Erythroblast (primary cell): ENCODE data around the gene CENPF.
A peak's percentile ranks its signal among the peaks of the same experiment; 100 is the strongest.
"Not testable (repeated sequence)": the region's sequence is repeated elsewhere in the genome, so short reads cannot be mapped to it uniquely, and the experiment has no call there.

Experiments
- DNase-seq, 2 experiments: peaks; one replicate each; lab custom pipeline; 2025; lab: John Stamatoyannopoulos, UW
- GATA1 ChIP-seq: IDR thresholded peaks from 2 replicates; pipeline ENCODE4 v1.6.1; 2011; ENCODE audit warnings: low read depth, mild to moderate bottlenecking, control low read depth, low read length, moderate library complexity
- POLR2A ChIP-seq: IDR thresholded peaks from 2 replicates; pipeline ENCODE4 v1.6.1; 2011; ENCODE audit warnings: mild to moderate bottlenecking, low read length

Gene CENPF

DNA sequence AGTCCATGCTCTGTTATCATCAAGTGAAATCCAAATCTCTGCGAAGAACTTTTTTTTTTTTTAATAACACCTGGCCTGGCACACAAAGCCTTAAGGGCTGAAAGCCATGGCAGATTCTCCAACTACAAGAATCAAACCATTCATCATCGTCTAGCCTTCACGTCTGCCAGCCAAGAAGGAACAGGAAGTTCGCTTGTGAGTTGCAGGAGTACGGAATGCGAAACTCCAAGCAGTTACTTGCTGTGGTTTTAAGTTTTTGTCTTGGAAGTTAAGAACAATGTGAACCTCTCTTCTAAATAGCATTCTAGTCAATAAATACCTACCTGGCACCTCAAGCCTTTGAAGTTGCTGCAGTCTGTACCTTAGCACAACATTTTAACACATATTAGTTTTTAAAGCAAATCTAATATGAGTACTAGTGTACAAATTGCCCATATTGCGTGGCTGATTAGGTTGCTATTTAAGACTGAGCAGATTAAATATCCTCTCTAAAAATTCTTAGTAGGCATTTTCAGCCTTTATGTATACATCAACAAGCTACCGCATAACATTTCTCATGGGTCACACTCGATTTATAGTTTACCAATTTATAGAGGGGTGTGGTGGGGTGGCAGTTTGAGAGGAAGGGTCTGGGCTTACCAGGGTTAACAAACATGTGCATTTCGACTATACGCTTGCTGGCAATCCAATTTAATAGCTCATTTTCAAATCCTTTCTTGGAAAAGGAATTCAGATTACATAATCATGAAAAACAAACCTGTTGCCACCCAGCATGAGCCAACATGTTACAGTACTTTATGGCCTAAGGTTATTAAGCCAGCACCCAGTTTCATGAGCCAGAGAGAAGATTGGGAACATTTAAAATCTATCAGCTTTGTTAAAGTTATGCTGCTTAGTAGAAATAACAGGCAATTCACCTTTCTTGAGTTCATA, 29.3 kb upstream of the CENPF start:
- no peak for DNase-seq
- TF ChIP-seq GATA1 (no peak), POLR2A (no peak)

DNA sequence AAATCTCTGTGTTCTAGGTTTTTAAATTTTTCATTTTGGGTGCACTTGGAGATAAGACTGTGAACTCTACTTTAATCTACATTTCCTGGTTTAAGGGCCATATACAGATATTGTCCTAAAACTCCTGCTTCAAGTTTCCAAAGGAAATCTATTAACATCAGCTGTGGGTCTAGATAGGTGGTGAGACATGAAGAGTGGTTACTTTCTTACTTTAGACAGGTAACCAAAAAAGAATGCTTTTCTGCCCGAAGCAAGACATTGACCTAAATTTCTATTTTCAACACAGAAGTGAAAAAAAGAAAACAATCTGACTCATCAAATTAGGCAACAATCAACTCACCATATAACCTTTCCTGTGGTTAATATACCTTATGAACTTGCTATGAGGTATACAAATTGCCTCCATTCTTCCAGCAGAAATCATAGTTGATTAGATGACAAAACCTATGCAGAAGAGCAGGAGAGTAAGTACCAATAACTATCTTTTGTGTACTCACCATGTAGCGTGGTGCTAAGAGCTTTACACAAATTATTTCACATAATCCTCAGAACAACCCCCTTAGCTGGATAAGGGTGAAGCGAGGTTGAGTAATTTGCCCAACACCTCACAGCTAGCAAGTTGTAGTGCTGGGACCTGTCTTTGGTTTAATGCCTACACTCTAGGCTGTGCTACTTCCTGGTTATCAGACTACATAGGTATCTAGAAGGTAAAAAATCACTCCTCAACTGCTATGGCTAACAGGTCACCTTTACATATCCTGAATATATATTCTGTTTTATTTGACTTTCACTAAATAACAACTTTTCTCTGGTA, 28.2 kb upstream of the CENPF start:
- TF ChIP-seq POLR2A (no peak), GATA1 (no peak)
- no peak for DNase-seq

DNA sequence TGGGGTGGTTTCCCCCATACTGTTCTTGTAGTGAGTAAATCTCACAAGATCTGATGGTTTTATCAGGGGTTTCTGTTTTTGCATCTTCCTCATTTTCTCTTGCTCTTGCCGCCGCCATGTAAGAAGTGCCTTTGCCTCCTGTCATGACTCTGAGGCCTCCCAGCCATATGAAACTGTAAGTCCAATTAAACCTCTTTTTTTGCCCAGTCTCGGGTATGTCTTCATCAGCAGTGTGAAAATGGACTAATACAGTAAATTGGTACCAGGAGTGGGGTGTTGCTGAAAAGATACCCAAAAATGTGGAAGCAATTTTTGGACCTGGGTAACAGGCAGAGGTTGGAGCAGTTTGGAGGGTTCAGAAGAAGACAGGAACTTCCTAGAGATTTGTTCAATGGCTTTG, 26.9 kb upstream of the CENPF start:
- DNase-seq, result not testable (repeated sequence)

DNA sequence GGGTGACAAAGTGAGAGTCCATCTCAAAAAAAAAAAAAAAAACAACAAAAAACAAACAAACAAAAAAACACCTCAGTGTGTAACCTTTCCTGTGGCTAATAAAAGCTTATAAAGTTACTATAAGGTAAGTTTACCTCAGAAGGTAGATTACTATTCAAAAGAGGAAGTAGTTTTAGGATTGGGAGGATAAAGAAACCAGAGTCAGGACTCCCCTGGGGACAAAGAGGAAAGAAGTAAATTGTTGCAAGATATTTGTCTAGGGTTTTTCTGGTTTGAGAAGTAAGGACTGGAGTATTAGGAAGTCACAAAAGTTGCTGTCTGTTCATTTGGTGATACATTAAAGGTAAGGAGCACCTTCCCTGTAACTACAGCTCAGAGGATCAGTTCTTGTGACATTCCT, 23.8 kb upstream of the CENPF start:
- DNase-seq, result no peak
- no peak for TF ChIP-seq POLR2A
- no peak for TF ChIP-seq GATA1

DNA sequence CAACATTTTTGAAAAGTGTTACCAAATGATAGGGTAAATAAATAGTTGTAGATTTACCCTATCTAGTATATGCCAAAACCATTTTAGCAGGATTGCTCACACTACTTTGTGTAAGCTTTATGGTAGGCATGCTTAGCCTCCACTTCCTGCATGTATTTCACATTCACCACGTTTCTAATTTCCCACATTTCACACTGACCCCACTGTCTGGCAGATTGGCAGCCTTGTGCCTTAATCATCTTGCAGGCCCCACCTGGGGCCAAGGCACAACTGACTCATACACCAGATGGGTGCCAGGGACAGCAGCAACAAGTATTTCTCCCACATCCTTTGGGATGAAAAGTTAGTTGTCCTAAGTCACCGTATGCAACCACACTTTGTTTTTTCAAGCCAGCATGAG, 21.2 kb upstream of the CENPF start:
- TF ChIP-seq POLR2A (no peak), GATA1 (no peak)
- DNase-seq, result no peak

DNA sequence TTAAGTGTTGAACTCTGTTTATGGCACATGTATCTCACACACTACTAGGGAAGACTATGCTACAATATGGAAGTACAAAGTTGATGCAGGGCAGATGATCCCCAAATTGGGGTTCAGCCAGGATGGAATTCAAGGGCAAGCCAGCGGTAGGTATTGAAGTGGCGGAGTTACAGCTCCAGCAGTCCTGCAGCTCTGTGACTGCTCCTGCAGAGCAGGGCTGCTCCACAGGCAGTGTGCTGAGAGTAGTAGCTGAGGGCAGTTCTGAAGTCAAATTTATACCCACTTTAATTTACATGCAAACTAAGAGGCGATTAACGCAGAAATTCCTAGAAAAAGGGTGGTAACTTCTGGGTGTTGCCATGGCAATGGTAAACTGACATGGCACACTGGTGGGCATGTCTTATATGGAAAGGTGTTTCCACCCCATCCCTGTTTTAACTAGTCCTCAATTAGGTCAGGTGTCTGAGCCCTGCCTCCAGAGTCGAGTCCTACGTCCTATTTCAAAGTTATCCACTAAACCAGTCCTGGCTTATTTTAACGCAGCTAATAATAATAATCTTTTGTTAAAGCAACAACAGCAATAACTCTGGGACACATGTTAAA, 20.6 kb upstream of the CENPF start:
- TF ChIP-seq GATA1 (no peak), POLR2A (no peak)
- no peak for DNase-seq

DNA sequence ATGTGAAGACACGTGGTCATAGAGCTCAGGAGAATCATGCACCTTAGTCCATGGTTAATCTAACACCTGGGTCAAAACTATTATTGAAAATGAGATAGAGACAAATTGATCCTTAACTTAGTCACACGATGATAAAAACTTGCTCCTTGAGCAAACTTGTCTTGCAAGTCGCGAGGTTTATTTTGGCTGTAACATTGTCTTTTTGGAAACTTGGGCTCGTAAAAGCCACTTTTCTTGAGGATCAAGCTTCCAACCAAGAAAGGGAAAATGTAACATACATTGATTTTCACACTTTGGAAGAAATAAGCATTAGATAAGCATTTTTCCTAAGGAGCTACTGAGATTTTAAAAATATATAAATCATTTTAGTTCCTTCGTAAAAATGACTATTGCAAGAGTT, 19.9 kb upstream of the CENPF start:
- TF ChIP-seq POLR2A (no peak), GATA1 (no peak)
- DNase-seq, result no peak

DNA sequence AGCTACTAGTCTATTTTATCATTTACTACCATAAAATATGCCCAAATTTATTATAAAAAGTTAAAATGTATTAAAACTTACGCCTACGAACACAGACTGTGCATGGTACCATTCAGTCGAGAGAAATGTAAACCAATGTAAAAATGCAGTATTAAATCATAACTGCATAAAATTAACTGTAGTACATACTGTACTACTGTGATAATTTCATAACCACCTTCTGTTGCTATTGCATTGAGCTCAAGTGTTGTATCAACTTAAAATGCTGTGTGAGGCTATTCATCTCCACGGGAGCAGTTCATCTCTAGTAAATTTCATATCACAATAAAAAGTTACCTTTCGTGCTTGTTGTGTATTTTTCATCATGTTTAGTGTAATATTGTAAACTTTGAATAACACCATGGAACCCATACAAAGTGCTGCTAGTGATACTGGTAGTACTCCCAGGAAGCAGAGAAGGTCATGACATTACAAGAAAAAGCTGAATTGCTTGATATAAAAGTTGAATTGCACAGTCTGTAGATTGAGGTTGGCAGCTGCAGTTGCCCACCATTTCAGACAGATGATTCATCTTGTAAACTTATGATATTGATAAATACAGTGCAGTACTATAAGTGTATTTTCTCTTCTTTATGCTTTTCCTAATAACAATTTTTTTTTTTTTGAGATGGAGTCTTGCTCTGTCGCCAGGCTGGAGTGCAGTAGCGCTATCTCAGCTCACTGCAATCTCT, 19.0 kb upstream of the CENPF start:
- TF ChIP-seq GATA1 (no peak), POLR2A (no peak)
- no peak for DNase-seq

DNA sequence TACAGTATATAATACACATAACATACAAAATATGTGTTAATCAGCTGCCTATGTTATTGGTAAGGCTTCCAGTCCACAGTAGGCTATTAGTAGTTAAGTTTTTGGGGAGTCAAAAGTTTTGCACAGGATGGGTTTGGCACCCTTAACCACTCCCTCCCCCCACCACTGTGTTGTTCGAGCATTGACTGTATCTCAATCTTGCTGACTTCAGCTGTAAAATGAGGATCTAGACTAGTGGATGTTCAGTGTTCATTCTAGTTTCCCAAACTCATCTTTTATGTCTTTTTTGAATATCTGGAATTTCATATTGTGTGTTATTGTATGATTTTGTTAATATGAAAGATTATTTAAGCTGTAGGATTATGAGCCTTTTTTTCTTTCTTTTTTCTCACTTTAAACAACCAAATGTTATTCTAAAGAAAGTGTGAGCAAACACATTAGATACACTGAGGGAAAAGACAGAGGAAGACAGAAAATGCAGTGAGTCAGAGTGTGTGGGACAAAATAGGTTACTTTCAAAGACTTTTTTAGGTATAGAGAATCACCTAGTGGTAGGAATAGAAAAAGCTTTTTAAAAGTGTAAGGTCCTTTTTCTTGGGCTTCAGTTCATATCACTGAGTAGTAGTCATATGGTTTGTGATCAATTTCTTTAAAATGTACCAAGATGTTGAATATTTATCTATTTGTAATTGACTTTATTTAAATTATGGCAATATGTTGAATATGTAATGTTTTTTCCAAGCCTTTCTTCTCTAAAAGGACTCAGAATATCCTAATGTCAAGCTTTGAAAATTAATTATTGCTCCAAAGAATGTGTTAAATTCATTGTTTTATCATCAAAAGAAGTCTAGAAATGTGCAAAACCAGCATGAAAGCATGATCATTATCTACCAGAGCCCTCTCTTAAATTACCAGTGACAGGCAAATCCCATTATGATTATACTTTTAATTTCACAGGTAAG, 17.9 kb upstream of the CENPF start:
- DNase-seq, result peak in 1 of 2 experiments; percentile 14
- TF ChIP-seq POLR2A (no peak), GATA1 (no peak)

DNA sequence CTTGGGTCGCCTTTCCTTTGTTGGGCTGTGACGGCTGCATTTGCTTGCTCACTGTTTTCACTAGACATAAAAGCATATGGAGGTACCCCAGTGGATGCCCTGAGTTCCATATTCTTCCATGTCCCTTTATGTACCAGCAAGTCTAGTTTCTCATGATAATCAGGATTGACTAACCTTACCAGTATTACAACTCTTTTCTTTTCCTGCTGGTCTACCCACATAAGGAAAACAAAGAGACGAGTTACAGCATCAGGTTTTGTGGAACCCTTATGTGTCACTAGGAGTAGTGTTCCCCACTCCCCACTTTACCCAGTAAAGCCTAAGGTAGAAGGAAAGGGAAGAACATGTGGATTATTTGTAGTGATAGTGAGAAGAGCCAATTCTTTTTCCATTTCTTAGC, 16.4 kb upstream of the CENPF start:
- TF ChIP-seq POLR2A, result no peak
- no peak for TF ChIP-seq GATA1
- DNase-seq, result no peak

DNA sequence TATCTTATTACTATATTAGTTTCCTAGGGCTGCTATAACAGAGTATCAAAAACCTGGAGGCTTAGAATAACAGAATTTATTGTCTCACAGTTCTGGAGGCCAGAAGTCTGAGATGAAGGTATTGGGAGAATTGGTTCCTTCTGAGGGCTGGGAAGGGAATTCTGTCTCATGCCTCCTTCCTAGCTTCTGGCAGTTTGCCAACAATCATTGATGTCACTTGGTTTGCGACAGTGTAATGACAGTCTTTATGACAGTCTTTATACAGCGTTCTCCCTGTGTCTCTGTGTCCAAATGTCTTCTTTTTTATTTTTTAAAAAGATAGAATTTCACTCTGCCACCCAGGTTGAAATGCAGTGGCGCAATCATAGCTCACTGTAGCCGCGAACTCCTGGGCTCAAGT, 15.8 kb upstream of the CENPF start:
- TF ChIP-seq POLR2A, result no peak
- no peak for TF ChIP-seq GATA1
- no peak for DNase-seq

DNA sequence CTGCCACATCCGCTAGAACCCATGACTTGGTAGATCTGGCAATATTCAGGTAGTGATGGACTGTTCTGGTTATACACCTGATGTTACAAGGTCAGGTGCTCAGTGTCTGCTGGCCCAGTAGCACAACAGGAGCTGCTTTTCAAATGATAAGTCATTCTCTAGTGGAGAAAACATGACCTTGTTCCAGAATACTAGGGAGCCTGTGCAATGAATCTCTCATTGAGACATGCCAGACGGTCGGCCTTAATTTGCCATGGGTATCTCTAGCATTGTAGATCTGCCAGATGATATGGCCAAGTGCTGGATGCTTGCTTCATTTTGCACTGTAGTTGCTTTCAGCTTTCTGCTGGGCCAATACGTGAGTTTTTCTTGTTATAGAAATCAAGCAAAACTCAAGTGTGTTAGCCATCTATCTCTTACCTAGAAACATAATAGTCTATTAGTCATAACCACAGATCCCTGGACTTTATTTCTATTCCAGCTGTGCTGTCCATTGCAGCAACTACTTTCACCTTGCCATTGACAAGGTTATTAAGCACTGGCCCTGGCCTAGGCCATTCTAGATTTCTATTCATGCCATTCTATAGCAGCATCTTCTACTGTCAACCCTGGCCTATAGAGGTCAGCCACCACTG, 13.9 kb upstream of the CENPF start:
- DNase-seq, result no peak
- TF ChIP-seq POLR2A, result no peak
- no peak for TF ChIP-seq GATA1
